ENCODE results near the gene GGACT.
A peak's percentile ranks its signal among the peaks of the same experiment; 100 is the strongest.

Gene GGACT

GRCh38 chr13:100547791-100548201, 40.8 kb downstream of the GGACT start:
- DNase-seq (ENCODE audit: low read depth): peak; percentile 28

DNA sequence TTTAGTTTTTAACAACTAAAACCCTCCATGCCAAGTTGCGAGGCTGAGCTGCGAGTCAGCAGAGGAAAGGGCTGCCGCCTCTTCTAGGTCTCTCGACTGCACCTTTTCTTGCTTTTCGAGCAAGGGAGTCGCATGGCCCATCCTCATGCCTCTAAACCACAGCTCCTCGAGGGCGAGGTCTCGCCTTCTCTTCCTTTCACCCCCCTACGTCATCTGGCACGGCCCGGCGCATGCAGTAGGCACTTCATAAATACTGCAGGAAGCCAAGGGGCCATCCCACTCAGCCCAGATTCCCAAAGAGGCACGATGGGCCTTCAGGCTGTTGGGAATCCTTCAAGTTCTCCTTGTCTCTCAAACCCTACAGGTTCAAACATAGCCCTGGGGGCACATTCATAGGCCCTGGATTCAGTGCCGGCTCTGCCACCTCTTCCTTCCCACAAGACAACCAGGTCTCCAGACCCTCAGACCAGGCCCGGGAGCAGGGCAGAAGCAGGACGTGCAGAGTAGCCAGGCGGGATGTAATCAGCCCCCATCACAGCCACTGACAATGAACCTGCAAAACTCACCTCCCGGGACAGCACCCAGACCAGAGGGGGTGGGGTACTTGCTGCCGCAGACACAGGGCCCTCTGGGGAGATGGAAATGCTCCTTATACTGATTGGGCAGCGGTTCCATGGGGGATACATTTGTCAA, 41.7 kb downstream of the GGACT start:
- no peak for DNase-seq (ENCODE audit: low read depth)

DNA sequence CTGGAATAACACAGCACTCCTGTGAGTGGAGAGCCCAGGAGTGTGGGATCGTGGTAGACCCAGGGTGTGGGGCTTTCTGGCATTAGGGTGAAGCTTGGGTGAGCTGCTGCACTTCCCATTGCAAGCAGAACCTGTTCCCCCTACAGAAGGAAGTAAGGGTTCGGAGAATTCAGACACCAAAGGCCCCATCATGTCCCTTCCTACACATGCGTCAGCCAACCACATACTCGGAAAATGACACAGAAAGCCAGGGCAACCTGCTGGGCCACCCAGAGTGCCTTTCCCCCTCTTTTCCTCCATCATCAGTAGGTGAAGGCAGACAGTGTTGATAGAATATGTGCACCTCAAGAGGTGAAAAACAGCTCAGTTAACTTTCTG, 42.9 kb downstream of the GGACT start:
- no peak for DNase-seq (ENCODE audit: low read depth)

DNA sequence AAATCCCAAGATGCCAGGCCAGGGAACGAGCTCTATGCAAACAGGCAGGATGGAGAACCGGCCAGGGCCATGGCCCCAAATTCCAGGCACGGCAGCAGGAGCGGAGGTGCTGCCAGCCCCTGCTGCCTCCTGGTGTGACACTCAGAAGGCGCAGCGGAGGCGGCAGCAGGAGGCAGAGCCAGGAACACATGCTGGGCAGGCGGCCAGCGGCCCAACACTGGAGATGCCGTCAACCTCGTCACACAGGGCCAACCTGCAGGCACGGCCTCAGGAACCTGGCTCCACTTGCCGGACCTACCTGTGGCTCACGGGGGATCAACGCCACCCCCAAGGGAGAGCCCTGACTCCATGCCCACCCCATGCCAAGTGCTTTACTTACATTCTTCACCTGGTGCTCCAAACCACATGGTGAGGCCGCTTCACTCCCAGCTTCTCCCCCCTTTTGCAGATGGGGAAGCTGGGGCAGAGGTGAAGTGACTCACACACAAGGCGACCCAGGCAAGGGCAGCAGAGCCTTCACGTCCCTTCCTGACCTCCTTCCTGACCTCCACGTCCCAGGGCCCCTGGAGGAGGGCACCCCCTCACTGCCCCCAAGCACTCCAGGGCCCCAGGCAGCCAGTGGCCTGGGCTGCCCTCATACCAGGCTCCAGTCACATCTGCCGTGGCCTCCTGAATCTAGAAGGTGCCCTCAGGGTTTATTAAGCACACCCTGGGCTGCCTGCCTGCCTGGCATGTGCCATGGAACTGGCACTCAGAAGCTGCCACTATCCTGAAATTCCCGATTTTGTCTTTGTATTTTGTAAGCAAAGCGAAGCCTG, 43.5 kb downstream of the GGACT start:
- no peak for DNase-seq (ENCODE audit: low read depth)

- DNase-seq (ENCODE audit: low read depth): no peak
Observed at GRCh38 chr13:100543872-100544602, 44.6 kb downstream of the GGACT start.

DNA sequence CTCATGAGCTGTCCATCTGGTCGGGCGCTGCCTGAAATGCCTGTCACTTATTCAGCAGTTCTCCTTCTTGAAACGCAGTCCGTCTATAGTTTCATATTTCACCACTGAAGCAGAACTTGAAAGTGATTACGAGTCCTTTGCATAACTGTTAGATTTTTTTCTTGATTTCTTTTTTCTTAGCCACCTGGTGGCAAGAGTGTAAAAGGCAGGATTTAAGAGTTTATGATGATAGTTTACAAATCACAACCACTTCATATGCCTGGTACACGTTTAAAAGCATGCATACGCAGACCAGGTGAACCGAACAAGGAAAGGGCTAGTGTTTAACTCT, 45.8 kb downstream of the GGACT start:
- peak; percentile 57 for DNase-seq (ENCODE audit: low read depth)

GRCh38 chr13:100541897-100542825, 46.4 kb downstream of the GGACT start:
- no peak for DNase-seq (ENCODE audit: low read depth)

DNA sequence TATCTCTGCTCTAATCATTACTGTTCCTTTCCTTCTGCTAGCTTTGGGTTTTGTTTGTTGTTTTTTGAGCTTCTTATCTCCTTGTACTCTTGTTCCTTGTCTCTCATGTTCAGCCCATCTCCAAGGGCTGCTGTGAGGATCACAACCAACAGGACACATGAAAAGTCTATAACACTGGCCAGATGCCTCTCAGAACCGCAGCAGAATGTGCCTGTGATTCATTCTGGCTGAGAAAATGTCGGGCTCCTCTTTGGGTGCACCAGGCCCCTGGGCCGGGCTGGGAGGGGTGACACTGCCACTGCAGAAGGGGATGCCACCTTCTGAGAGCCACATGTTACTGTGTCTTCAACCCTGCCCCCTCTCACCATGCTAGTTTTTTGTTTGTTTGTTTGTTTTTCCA, 48.0 kb downstream of the GGACT start:
- DNase-seq (ENCODE audit: low read depth): peak; percentile 87

- no peak for DNase-seq (ENCODE audit: low read depth)
Observed at GRCh38 chr13:100537951-100538462, 50.6 kb downstream of the GGACT start.

GRCh38 chr13:100537486-100537885, 51.1 kb downstream of the GGACT start:
- no peak for DNase-seq (ENCODE audit: low read depth)

GRCh38 chr13:100536643-100537180, 51.9 kb downstream of the GGACT start:
- DNase-seq (ENCODE audit: low read depth): no peak

GRCh38 chr13:100535426-100536135, 53.0 kb downstream of the GGACT start:
- no peak for DNase-seq (ENCODE audit: low read depth)

DNA sequence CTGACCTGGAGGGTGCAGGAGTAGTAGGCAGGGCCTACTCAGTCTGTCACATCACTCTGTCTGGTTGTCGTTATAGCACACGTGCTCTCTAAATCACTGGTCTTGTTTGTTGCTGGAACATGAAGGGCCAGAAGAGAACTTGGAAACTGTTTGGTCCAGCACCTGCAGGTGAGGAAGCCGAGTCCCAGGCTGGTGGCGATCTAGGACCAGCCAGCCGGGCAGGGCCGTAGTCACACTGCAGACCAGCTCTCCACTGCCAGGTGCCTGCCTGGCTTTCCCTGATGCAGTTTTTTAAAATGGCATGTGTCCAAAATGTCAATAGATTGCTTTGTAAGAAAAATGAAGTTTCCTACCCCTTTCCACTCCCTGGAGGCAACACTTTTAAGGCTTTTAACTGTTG, 53.7 kb downstream of the GGACT start:
- no peak for DNase-seq (ENCODE audit: low read depth)

- no peak for DNase-seq (ENCODE audit: low read depth)
Observed at GRCh38 chr13:100534147-100534843, 54.3 kb downstream of the GGACT start.

GRCh38 chr13:100533588-100534041, 55.0 kb downstream of the GGACT start:
- no peak for DNase-seq (ENCODE audit: low read depth)

DNA sequence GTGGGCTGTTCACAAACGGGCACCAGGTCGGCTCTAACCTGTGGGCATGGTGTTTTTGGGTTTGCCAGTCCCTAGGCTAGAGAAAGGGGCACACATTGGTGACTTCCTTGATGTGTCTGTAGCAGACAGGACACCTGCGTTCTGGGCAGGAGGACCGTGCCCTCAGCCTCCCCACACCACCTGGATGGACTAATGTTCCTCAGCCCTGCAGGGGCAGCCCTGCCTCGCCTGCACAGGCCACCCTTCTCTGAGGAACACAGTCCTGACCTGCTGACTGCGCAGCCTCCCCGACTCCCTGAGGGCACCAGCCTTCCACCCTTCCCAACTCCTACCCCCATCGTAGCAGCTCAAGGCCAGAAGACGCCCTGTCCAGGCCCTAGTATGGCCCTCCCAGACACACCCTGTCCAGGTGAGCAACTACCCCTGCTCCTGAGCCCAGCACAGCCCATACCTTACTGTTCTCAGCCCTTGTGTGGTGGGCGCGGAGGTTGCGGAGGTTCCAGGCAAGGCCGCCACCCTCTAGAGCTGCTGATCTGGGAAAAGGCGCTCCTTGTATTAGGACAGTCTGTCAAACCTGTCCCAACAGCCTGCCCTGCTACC, 55.7 kb downstream of the GGACT start:
- DNase-seq (ENCODE audit: low read depth): no peak

GRCh38 chr13:100532090-100532766, 56.4 kb downstream of the GGACT start:
- no peak for DNase-seq (ENCODE audit: low read depth)

DNA sequence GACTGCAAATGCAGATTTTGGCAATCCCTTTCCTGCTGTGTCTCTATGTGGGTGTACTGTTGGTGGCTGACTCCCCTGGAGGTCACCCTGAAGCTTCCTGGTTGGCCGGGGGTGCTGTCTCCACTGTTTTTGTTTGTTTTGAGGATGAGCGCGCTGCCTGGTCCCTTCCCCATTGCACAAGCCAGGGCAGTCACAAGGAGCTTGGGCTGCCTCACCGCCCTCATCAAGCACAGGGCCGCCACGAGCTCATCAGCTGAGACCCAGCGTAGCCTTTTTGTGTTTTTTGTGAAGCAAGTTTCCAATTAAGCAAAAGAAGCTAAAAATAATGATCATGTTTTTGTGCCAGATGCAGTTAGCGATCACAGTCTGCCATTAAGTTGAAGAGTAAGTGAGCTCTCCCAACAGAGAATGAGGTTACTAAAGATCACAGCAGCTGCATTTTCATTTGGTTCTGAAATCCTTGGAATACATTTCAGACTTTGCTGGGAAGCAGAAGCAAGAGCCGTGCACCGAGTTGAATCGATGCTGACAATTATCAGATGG, 57.8 kb downstream of the GGACT start:
- no peak for DNase-seq (ENCODE audit: low read depth)

All from amniotic epithelial cell (primary cell).